Nephron progenitor cell (in vitro differentiated cells): ENCODE measurements around the gene H2AZ1.

Experiments used
- DNase-seq: peaks from one replicate; pipeline ENCODE4 v3.0.0; 2021
- H3K27ac Mint-ChIP-seq: 2 replicates; pipeline ENCODE4 v1.8.0; 2021; ENCODE audit warnings: mild to moderate bottlenecking, moderate library complexity, mixed read lengths
- H3K27me3 Mint-ChIP-seq: 2 replicates; pipeline ENCODE4 v1.8.0; 2021; ENCODE audit warnings: mild to moderate bottlenecking, low read depth, mixed read lengths; ENCODE audit not compliant: poor library complexity
- H3K36me3 Mint-ChIP-seq: 2 replicates; pipeline ENCODE4 v1.8.0; 2021; ENCODE audit warnings: low read depth, mixed read lengths
- H3K4me1 Mint-ChIP-seq: 2 replicates; pipeline ENCODE4 v1.8.0; 2021; ENCODE audit warnings: mixed read lengths
- H3K4me3 Mint-ChIP-seq: 2 replicates; pipeline ENCODE4 v1.8.0; 2021; ENCODE audit warnings: mild to moderate bottlenecking, moderate library complexity, mixed read lengths
- H3K9me3 Mint-ChIP-seq: 2 replicates; pipeline ENCODE4 v1.8.0; 2021; ENCODE audit warnings: mild to moderate bottlenecking, moderate library complexity, mixed read lengths
- CTCF ChIP-seq: fragments of 200-600 bp; sonication (generic); IDR thresholded peaks from 2 replicates; pipeline ENCODE4 v1.5.0; 2021; ENCODE audit warnings: antibody characterized with exemption

H2AZ1 gene

GRCh38 chr4:99943904-99944437 lies 6.1 kb downstream of the H2AZ1 start:
- H3K4me3 Mint-ChIP-seq, result no peak overlapping the region
- no peak for DNase-seq
- no peak overlapping the region for H3K27ac Mint-ChIP-seq

DNA sequence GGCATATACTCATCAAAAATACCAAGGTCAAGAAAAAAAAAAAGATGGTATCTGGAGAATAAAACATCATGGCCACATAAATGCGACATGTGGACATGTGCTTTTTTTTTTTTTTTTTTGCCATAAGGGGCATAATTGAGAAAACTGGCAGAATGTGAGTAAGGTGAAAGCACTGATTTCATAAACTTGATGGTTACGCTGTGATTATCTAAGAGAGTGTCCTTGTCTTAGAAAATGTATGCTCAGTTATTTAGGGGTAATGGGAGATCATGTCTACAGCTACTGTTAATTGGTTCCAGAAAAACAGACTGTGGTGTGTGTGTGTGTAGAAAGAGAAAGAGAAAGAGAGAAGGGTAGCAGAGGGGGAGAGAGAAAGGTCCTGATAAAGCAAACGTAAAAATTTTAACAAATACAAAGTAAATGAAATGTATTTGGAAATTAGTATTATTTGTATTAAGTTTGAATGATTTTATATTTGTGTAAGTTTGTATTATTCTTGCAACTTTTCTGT lies 11.8 kb downstream of the H2AZ1 start:
- no peak overlapping the region for H3K4me3 Mint-ChIP-seq
- DNase-seq, result no peak
- TF ChIP-seq CTCF, result no peak
- peaks cover 54% of the 10 kb centered on the region for H3K9me3 Mint-ChIP-seq
- no peaks in the 10 kb centered on the region for H3K27me3 Mint-ChIP-seq
- peak overlapping the region; percentile 17 for H3K27ac Mint-ChIP-seq
- H3K36me3 Mint-ChIP-seq, result peaks cover 81% of the 10 kb centered on the region
- peaks cover 6% of the 10 kb centered on the region for H3K4me1 Mint-ChIP-seq

More at GRCh38 chr4:99943904-99944437, 6.1 kb downstream of the H2AZ1 start:
- no peak for TF ChIP-seq CTCF
- H3K36me3 Mint-ChIP-seq, result peaks cover 54% of the 10 kb centered on the region
- H3K9me3 Mint-ChIP-seq, result peaks cover 20% of the 10 kb centered on the region
- peaks cover 43% of the 10 kb centered on the region for H3K4me1 Mint-ChIP-seq
- no peaks in the 10 kb centered on the region for H3K27me3 Mint-ChIP-seq

GRCh38 chr4:99934891-99935290 lies 15.2 kb downstream of the H2AZ1 start:
- no peak overlapping the region for H3K4me3 Mint-ChIP-seq

GRCh38 chr4:99927566-99927965 lies 22.5 kb downstream of the H2AZ1 start:
- no peak for TF ChIP-seq CTCF
- Mint-ChIP-seq H3K27ac (no peak overlapping the region), H3K27me3 (no peaks in the 10 kb centered on the region), H3K36me3 (peaks cover 46% of the 10 kb centered on the region), H3K9me3 (peaks cover 17% of the 10 kb centered on the region), H3K4me3 (no peak overlapping the region), H3K4me1 (no peaks in the 10 kb centered on the region)
- DNase-seq, result no peak

More at GRCh38 chr4:99934891-99935290, 15.2 kb downstream of the H2AZ1 start:
- Mint-ChIP-seq H3K36me3 (peaks cover 90% of the 10 kb centered on the region), H3K4me1 (no peaks in the 10 kb centered on the region), H3K9me3 (peaks cover 63% of the 10 kb centered on the region), H3K27me3 (no peaks in the 10 kb centered on the region), H3K27ac (no peak overlapping the region)
- no peak for DNase-seq
- TF ChIP-seq CTCF, result no peak

GRCh38 chr4:99921174-99921573 lies 28.9 kb downstream of the H2AZ1 start:
- H3K4me3 Mint-ChIP-seq, result no peak overlapping the region
- H3K36me3 Mint-ChIP-seq, result peaks cover 47% of the 10 kb centered on the region
- peaks cover 10% of the 10 kb centered on the region for H3K9me3 Mint-ChIP-seq
- no peak for TF ChIP-seq CTCF
- H3K27ac Mint-ChIP-seq, result no peak overlapping the region
- DNase-seq, result no peak
- H3K4me1 Mint-ChIP-seq, result no peaks in the 10 kb centered on the region
- H3K27me3 Mint-ChIP-seq, result no peaks in the 10 kb centered on the region

GRCh38 chr4:99918656-99919055 lies 31.4 kb downstream of the H2AZ1 start:
- no peak for DNase-seq
- Mint-ChIP-seq H3K36me3 (peaks cover 70% of the 10 kb centered on the region), H3K27ac (no peak overlapping the region), H3K4me1 (no peaks in the 10 kb centered on the region), H3K4me3 (no peak overlapping the region), H3K9me3 (peaks cover 15% of the 10 kb centered on the region), H3K27me3 (no peaks in the 10 kb centered on the region)
- TF ChIP-seq CTCF, result no peak
